NCI-H2107 treated with DMSO at 0.1 percent for 48 hours (cell line): ENCODE measurements around the gene FOXO3.
"Not testable (repeated sequence)": the region's sequence is repeated elsewhere in the genome, so short reads cannot be mapped to it uniquely, and the experiment has no call there.

Experiments used
- DNase-seq: peaks from one replicate; lab custom pipeline; 2025; ENCODE audit not compliant: unreplicated experiment; lab: John Stamatoyannopoulos, UW

The FOXO3 gene

DNA sequence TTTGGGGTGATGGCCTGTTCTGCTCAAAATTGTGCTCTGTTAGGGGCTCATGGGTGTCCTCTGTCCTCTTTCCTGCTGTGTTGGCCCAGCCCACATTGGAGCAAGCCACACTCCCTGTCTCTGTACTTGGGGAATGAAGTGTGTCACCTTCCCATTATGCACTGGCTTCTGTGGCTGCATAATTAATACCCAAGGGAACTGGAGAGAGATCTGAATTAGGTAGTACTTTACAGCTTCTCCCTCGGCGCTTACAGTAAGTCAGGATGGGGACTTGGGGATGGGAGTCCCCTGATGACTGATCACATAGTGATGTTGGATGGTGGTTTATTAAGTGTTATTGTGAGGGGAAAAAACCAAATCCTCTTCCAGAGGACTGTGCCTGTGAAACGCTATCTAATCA is 116.6 kb downstream of the FOXO3 start:
- DNase-seq = peak; percentile 90

DNA sequence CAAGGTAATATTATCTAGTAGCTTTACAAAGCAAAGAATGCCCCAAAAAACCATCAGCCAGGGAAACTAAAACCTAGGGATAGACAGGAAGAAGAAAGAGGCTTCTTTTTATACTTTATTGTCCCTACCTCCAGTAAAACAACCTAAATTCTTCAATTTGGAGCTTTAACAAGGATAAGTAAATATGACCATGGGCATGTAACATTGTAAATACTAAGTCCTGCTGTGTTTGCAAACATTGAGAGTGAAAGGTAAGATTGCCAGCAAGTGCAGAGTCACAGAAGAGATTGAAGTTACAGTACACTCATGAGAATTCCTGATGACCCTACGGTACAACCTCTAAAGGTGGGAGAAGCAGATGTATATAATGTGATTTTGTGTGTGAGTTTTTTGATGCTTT is 117.2 kb downstream of the FOXO3 start:
- no peak for DNase-seq

DNA sequence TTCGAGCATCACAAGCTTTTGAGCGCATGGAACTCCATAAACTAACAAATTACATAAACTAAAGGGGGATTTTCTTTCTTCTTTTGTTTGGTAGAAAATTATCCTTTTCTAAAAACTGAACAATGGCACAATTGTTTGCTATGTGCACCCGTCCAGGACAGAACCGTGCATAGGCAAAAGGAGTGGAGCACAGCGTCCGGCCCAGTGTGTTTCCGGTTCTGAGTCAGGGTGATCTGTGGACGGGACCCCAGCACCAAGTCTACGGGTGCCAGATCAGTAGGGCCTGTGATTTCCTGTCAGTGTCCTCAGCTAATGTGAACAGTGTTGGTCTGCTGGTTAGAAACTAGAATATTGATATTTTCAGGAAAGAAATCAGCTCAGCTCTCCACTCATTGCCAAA is 119.6 kb downstream of the FOXO3 start:
- DNase-seq = not testable (repeated sequence)

GRCh38 chr6:108681721-108682120 is 121.0 kb downstream of the FOXO3 start:
- not testable (repeated sequence) for DNase-seq

- DNase-seq = not testable (repeated sequence)
These were observed 121.8 kb downstream of the FOXO3 start for GRCh38 chr6:108682383-108683119.

GRCh38 chr6:108683976-108684375 is 123.3 kb downstream of the FOXO3 start:
- not testable (repeated sequence) for DNase-seq

GRCh38 chr6:108684771-108685329 is 124.1 kb downstream of the FOXO3 start:
- DNase-seq = no peak

DNA sequence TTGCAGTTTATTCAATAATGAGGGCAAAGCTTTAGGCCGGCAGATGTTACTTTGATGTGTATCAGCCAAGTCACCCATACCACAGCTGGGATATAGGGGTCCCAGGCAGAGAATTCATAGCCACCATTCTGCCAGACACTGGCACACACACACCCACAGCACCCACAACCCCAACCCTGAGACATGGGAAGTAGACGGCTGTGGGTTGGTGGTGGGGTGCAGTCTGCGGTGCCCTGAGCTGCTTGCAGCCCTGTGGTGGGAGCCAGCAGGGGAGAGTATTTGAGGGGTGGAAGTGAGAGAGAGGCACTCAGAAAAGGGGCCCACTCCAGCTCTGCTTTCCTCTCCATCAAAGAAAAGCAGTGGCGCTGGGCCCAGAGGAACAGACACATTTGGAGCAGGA is 125.3 kb downstream of the FOXO3 start:
- no peak for DNase-seq

DNA sequence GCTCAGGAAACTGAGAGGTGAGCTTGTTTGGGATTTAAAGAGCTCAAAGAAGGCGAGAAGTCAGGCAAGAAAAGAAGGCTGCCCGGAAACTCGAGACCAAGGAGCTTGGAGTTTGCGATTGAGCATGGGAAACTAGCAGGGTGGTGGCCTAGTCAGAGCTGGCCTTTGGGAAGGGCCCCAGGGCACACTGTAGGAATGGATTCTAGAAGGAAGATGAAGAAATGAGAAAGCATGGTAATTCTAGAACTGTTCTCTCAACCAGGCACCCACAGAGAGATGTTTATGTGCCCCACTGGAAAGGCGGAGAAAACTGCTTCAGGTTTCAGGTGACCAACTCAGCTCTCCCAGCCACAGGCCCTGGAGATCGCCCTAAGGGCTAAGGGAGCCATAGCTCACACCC is 126.2 kb downstream of the FOXO3 start:
- DNase-seq = no peak

DNA sequence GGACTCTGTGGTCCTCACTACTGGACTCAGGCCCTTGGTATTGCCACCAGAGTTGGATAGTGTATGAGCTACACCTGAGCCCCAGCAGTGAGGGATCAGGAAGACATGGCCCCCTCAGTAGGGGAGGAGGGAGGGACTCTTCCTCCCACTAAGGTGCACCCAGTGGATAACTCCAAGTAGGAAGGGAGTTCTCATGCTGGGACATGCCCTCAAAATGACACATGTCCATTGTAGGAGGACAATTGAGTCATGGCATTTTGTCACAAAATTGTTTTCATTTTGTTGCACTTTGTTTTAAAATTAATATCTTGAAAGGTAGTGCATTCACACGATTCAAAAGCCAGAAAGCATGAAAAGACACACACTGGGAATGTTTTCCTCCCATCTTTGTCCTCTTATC is 127.2 kb downstream of the FOXO3 start:
- no peak for DNase-seq

GRCh38 chr6:108689272-108690161 is 128.8 kb downstream of the FOXO3 start:
- no peak for DNase-seq

- no peak for DNase-seq
These were observed 129.8 kb downstream of the FOXO3 start for GRCh38 chr6:108690326-108691049.

DNA sequence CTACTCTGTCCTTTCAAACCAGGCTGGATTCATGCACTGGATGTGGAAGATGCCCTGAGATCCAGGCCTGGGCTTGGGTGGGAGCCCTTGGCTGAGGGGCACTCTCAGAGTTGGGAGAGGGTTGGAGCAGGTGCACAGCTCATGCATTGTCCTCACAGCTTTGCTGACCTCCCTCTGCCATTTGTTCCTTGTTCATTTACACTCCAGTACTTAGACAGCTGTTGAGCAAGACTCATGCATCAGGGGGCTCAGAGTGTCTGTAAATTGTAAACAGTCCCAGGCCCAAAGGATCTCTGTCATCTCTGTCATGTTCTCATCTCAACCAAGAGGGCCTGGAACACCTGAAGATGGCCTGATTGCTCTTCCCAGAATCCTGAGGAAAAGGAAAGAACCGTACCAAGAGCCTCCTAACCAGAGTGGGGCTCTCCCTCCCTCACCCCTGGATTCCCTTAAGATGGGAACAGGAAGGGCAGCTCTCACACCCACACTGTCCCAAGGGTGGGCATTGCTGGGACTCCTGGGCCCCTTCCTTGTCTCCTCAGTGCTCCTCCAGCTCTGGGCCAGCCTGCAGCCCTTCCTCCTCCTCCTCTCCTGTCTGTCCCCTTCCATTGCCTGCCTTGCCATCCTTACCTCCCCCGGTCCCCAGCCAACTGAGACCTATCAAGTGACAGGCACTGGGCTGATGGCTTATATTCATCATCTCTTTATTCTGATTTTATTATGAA is 132.9 kb downstream of the FOXO3 start:
- no peak for DNase-seq

- DNase-seq = no peak
These were observed 134.1 kb downstream of the FOXO3 start for GRCh38 chr6:108694816-108695215.

GRCh38 chr6:108697561-108698161 is 136.9 kb downstream of the FOXO3 start:
- DNase-seq = no peak

GRCh38 chr6:108698593-108699289 is 138.0 kb downstream of the FOXO3 start:
- DNase-seq = no peak

DNA sequence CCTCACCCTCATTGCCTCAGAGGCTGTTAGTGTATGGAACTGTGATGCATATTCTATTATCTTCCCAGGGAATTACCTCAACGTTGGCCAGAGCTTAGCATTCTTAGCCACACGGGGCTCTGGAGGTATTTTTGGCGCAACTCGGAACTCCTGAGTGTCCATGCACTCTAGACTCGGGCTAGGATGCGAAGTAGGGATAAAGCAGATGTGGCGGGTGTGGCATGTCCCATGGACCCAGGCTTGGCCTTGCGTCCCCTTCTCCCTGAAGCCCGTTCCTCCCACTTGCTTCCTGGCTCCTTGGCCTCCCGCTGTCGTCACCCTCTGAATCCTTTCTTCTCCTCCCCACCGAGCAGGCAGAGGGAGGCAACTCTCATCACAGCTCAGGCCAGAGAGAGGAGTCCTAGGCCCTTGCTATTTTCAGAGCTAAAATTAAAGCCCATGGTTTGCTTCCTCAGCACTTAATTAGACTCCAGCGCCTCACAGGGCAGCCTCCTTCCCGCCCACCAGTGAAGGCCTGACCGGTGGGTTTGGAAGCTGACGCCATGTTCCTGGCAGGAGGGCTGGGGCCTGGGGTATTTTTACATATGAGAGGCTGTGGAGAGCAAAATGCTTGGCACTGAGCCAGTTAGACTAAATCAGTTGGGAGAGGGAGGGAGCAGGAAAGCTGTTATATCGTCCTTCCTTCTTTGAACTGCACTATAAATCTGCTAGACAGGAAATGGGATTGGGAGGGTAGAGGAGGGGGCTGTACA is 138.7 kb downstream of the FOXO3 start:
- DNase-seq = no peak

- DNase-seq = no peak
These were observed 141.6 kb downstream of the FOXO3 start for GRCh38 chr6:108702106-108702851.
